HG02870 (cell line): ENCODE data around the gene MAP4K1.

Source experiments
- ATAC-seq: cut with Tn5 transposase; IDR thresholded peaks from one replicate; pipeline ENCODE4 v1.9.1; 2021; ENCODE audit warnings: mild to moderate bottlenecking, moderate library complexity; ENCODE audit not compliant: unreplicated experiment

The MAP4K1 gene

GRCh38 chr19:38549061-38549460 lies 68.7 kb downstream of the MAP4K1 start:
- no peak for ATAC-seq

GRCh38 chr19:38547421-38547820 lies 70.3 kb downstream of the MAP4K1 start:
- no peak for ATAC-seq

GRCh38 chr19:38545596-38545995 lies 72.2 kb downstream of the MAP4K1 start:
- no peak for ATAC-seq

DNA sequence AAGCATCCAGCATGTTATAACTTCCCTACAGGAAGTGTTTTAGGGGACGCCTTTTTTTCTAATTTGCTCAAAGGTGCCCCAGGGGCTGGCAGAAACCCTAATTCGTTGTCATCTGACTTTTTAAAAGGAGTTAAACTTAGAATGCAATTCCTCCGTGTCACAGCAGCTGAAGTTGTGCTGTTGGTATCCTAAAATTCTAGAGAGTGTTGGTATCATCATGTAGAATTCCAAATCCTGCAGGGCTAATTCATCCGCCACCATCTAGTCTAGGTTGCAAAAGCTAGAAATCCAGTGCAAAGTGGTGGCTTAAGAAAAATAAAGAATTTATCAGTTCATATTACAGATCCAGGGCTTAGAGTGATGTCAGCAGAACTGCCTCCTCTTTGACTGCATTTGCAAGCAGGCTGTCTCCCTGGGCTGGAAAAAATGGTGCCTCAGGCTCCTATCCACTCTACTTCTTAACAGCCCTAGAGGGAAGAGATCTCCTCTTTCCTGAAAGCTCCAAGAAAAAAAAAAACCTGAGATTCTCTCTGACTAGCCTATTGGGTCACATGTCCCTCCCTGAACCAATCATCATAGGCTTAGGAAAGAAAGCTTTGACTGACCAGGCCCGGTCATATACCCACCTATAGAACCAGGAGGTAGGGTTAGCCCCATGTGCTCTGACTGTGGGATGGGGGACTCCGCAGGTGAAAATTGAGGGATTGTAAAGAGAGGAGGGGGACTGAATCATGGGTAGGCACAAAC lies 73.0 kb downstream of the MAP4K1 start:
- ATAC-seq = no peak

GRCh38 chr19:38543807-38544568 lies 73.8 kb downstream of the MAP4K1 start:
- no peak for ATAC-seq

- ATAC-seq = no peak
These were observed 74.4 kb downstream of the MAP4K1 start for GRCh38 chr19:38543286-38543806.

GRCh38 chr19:38542040-38542439 lies 75.7 kb downstream of the MAP4K1 start:
- ATAC-seq = no peak

- no peak for ATAC-seq
These were observed 78.0 kb downstream of the MAP4K1 start for GRCh38 chr19:38539751-38540150.

GRCh38 chr19:38538793-38539528 lies 78.8 kb downstream of the MAP4K1 start:
- no peak for ATAC-seq

DNA sequence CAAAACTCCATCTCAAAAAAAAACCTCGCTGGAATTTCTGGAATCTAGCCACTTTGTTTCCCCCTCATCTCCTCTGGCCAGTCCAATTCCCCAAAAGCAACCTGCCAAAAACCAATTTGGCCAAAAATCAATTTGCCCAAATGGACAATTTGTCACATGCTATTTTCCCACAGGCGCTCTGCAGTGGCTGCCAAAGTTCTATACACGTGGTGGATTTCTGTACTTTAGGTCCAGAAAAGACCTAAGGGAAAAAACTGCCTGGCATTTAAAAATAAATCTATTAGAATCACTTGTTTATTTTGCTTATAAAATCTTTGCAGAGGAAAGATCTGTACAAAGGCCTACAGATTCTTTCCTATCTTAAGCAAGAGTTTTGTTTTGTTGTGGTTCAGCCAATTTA lies 79.4 kb downstream of the MAP4K1 start:
- no peak for ATAC-seq
